ENCODE results near the gene JAKMIP1. TPM values are rescaled to one million over a fixed set of nuclear protein-coding genes. Genes with fewer than 3 reads are reported as not detected.

Gene JAKMIP1
- total RNA-seq, 1 donor from 2014 or later, result 0.76 TPM

DNA sequence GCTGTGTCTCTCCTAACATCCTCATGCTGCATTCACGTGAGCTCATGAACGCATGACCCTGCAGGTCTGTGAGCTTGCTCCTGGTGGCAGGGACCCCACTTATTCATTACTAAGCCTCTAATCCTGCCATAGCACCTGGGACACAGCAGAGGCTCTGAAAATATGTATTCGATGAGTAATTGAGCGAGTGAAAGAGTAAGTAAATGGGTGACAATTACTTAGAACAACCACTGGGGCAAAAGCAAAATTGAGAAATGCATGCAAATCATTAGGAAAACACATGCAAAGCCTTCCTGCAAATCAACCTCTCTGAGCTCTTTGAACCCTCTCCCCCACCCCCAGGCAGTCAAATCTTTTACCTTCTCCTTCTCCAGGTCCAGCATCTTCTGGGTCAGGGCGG is 158.5 kb downstream of the JAKMIP1 start:
- ATAC-seq (no peak), DNase-seq (ENCODE audit: low spot score) (no peak)
- intact Hi-C loops (cut with DNase I), result no loop called here

DNA sequence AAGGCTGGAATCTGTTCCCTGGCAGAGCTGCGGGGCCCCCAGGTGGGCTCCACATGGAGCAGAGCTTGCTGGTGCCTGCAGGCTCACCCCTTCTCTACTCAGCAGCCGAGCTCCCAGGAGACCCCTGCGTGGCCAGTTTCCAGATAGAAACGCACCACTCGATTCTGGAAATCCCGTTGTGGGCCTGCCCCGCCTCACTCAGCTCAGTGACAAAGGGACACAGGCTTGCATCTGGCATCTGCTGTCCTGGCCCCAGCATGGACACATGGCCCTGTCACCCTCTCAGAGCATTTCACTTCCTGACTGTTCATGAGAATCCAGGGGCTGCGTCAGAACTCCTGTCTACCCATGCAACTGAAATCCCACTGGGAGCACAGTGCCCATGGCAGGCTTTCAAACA is 161.6 kb downstream of the JAKMIP1 start:
- DNase-seq (ENCODE audit: low spot score), result no peak
- intact Hi-C loops (cut with DNase I), result no loop called here
- no peak for ATAC-seq

DNA sequence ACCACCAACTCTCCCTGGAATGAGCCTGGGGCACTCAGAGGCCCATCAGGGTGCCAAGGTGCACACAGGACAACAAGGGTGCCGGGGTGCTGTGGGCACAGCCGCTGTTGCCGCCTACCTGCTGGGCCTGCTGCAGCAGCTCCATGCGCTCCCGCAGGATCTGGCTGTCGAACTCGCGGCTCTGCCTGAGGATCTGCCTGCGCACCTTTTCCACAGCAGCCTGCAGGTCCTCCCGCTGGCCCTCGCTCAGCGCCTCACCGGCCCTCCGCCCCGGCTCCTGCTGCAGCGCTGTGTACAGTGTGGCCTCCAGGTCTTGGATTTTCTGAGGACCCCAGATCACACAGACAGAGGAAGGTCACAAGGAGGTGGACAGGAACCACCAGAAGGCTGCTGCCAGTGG is 164.6 kb downstream of the JAKMIP1 start:
- intact Hi-C loops (cut with DNase I), result no loop called here
- DNase-seq (ENCODE audit: low spot score), result no peak
- ATAC-seq, result no peak

DNA sequence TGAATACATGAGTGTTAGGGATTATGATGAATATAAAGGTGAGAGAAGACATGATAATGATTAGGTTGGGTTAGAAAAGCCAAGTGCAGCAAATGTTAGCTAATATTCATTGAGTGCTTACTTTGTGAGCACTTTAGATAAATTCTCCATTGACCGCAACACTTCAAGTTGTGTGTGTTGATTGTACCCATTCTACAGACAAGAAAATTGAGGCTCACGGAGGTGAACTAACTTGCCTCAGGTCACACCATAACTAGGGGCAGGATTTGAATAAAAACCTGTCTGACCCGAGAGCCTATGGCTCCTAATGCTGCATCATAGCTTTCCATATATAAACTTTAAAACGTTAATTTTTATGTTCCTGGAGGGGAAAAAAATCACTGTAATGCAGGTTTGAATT is 167.0 kb downstream of the JAKMIP1 start:
- ATAC-seq (no peak), DNase-seq (ENCODE audit: low spot score) (no peak)
- intact Hi-C loops (cut with DNase I), result no loop called here

DNA sequence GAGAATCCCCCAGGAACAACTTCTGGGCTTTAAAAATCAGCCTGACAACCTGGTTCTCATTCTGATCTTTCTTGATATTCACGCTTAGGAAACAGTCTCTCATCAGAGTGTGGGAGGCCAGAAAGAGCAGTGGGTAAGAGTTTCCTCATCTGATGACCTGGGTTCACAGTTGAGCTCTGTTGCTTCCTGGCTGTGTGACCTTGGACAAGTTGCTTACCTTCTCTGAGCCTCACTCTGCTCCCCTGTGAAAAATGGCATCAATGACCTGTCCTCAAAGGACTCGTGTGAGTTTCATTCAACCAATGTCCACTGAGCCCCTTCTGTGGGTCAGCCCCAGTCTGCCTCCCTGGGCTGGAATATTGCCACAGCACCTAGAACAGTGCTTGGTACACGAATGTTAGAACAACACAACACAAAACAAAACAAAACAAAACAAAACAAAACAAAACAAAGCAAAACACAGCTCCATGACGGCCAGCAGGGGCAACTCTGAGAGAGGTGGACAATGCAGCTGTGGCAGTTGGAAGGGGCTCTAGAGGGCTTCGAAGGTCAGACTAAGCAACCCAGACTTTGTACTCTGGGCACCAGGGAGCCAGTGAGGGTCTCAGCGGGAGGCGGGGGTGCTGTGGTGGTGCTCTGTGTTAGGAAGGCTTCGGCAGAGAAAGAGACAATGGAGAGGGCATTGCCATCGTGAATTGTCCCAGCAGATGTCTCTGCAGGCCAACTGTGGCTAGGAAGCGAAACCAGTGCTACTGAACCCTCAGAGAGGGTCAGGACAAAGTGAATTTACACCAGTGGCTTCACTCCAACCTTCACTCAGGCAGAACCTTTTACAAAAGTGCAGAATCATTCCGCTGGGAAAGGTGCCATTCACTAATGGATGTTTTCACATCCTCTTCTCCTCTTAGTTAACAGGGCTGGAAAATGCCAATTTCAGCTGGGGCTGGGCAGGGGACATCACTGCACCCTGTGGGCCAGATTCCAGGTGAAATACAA is 167.8 kb downstream of the JAKMIP1 start:
- peak; percentile 66 for ATAC-seq
- intact Hi-C loops (cut with DNase I), result no loop called here

DNA sequence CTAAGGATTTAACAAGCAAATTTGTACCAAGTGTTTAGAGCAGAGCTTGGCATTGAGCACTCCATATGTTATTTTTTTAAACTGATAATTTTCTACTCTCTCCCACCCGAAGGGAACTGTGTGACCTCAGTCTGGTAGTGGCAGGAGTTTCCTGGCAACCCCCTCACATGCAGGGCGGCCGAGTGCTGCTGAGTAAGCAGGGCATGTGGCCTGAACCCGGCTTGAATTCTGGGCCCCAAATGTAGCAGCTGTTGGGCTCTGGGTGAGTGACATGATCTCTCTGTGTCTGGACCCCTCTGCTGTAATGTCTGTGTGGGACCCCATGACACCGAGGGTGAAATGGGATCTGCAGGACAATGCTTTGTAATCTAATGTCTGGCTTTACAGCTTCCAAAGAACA is 168.5 kb downstream of the JAKMIP1 start:
- intact Hi-C loops (cut with DNase I), result no loop called here
- ATAC-seq, result no peak
- DNase-seq (ENCODE audit: low spot score), result no peak

More for the DNA sequence above, 167.8 kb downstream of the JAKMIP1 start:
- DNase-seq (ENCODE audit: low spot score), result no peak

DNA sequence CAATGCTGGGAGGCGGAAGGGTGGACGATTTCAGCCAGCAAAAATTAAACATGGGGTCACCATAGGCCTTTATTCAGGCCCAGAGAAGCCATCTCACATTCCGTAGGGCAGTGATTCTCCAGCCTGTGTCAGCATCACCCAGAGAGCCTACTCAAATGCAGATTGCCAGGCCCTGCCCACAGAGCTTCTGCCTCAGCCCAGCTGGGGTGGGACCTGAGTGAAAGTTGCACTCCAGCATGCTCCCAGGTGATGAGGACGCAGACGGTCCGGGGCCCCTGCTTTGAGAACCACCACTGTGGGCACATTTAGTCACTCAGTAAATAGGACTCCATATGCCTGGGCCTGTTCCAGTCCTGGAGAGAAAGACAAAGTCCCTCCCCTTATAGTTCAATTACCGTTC is 169.7 kb downstream of the JAKMIP1 start:
- ATAC-seq (no peak), DNase-seq (ENCODE audit: low spot score) (no peak)
- intact Hi-C loops (cut with DNase I), result no loop called here

DNA sequence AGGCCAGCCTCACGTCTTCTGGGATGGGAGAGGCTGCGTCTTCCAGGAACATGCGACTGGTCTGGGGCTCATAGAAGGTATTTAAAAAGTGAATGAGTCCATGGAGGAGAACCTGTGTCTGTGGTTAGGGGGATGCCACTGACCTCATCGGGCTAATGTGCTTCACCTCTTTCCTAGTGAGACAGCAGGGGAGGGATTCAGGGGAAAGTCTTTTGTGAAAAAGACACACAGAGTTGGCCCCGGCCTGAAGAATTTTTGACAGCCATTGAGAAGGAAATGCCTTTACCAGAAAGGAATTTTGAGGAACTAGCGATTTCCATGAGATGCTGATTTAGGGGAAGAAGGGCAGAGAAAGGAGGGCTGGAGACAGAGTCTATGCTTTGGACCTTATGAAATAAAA is 171.1 kb downstream of the JAKMIP1 start:
- intact Hi-C loops (cut with DNase I), result no loop called here
- no peak for ATAC-seq

DNA sequence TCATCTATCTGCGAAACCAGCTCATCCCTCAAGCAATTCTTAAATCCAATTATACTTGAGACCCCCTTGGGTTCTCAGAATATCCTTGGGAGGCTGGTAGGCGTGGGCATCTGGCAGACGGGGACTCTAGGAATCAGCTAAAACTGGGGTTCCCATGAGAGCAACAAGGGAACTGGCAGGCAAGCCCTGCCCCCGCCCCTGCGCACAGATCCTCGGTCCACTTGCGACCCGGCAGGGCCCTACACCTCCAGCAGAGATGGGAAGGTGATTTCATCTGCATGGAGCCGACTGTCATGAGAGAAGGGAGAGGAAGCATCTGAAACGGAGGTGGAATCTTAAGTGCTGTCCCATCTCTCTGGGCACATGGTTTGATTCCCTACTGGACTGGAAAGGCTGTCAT is 172.2 kb downstream of the JAKMIP1 start:
- ATAC-seq (no peak), DNase-seq (ENCODE audit: low spot score) (no peak)
- intact Hi-C loops (cut with DNase I), result no loop called here

More for the DNA sequence above, 171.1 kb downstream of the JAKMIP1 start:
- no peak for DNase-seq (ENCODE audit: low spot score)

DNA sequence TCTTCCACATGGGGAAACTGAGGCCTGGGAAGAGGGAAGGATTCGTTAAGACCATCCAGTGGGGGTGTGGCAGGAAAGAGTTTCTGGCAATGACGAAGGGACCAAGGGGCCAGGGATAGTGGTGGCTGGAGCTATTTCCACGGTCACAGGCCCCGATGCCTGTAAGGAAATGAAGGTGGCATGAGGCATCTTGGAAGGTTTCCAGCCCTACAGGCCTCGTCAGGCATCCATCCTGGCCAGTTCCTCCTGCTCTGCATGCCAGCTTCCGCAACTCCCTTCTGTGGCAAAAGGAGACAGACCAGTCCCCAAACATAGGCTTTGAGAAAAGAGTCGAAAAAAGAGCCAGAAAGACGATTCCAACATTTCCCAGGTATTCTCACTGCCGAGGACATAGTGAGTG is 173.0 kb downstream of the JAKMIP1 start:
- DNase-seq (ENCODE audit: low spot score) (no peak), ATAC-seq (no peak)
- intact Hi-C loops (cut with DNase I), result no loop called here

DNA sequence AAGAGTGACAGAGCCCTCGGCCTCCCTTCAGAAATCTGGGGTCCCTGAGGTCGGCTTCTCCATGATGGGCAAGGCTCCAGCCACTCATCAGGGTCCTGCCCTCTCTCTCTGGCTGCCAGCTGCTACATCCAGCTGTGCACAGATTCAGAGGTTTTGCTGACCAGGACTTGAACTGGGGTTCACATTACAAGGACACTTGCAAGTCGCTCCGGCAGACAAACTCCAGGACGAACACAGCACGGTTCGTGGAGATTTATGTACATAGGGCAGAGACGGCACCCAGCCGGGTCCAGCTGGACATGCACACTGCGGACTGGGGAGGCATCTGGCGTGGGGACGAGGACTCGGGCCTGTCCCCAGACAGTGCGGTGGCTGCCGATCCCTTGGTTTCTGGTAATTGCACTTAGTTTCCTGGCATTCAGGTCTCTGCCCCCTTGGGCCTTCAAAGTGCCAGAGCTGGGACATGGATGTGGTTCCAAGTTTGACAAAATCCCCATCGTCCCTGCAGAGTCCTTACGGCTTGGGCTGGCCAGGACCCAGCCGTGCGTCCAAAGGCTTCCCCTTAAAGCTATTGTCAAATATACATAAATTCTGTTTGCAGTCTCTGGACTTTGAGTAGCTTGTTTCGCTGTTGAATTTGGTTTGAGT is 175.9 kb downstream of the JAKMIP1 start:
- DNase-seq (ENCODE audit: low spot score), result no peak
- intact Hi-C loops (cut with DNase I), result no loop called here
- ATAC-seq, result no peak

DNA sequence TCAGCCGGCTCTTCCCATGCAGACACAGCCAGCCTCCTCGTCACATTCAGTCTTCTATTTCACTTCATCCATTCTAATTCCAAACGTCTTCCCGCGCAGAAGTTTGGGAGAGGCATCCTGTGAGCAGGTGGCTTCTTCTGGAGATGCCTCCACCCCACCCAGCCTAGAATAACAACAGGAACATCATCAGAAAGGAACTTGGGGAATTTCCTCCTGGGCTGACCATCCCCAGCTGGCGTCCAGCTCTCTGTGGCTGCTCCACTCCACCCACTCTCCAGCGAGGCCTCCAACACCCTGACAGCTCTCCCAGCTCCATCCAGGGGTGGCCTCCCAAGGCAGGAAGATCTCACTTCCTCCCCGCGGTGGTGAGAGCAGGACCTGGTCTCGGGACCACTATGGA is 176.6 kb downstream of the JAKMIP1 start:
- intact Hi-C loops (cut with DNase I), result no loop called here
- ATAC-seq (no peak), DNase-seq (ENCODE audit: low spot score) (no peak)

DNA sequence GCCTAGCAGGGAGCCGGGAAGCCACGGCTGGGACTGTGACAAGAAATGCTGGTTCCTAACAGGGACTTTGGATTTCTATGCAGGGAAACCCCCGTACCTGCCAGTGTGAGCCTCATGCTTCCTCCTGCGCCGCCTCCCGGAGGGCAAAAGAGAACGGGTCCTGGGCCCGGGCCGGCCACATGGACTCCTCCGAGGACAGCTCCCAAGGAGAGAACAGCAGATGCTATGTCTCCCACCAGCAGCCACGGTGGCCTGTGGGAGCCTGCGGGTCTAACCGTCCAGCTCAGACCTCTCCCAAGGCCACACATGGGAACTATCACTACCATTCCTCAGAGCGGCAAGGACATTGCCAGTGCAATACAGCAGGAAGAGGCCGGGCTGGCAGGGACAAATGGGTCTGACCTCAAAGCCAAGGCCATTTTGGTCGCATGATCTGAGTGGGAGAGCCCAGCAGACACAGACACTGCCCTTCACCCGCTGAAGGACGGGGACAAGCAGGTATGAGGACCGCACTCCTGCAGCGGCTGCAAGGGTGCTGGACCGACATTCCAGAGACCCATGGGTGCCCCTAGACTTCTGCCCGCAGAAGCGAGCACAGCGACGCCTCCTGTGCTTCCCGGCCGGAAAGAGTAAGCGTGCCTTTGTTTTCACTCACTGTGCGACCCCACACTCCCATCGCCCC is 177.6 kb downstream of the JAKMIP1 start:
- no peak for DNase-seq (ENCODE audit: low spot score)
- intact Hi-C loops (cut with DNase I), result no loop called here
- ATAC-seq, result no peak

DNA sequence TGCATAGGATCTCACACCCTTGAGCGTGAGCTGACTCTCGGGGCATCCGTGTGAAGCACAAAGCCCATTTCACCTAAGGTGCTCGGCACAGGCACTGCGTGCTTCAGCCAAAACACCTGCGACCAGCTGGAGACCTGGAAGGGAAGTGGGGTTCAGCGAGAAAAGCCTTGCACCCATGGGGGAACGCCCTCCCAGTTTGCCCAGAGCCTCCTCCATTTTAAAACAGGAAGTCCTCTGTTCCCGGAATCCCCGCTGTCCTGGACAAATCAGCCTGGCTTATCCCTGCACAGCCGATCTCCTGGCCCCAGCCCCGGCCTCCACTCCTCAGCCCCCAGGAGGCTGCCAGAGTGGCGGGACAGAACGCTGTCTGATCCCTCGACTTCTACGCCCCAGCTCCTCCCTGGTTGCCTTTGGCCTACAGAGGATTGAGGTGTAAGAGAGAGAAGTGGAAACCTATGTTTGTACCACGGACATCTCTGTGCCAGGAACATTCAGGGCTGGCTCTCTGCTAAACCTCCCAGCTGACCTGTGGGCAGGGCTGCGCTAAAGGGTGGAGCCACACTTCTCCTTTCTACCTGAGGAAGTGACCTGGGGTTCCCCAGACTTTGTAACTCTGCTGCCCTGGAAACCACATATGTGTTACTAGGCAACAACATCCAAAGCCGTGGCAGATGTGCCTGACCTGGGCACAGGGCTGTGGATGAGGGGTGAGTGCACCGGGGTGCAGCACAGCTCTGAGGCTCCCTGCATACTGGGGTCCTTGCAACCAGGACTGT is 178.3 kb downstream of the JAKMIP1 start:
- ATAC-seq (no peak), DNase-seq (ENCODE audit: low spot score) (no peak)
- intact Hi-C loops (cut with DNase I), result no loop called here

DNA sequence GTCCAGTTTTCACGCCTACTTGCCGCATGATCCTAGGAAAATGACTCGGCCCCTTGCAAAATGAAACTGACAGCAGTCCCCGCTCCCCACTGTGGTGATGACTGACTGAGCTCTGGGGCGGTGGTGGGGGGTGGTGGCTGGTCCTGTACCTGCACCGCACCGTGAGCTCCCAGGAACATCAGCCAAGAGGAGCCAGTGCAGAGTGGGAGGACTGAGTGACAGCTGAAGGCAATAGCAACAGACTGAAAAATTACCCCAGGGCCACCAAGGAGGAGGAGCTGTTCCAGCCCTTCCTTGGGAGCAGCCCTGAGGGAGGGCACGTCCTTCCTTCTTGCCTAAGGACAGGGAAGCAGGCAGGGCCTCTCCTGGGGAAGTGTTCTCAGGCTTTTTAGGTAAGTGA is 179.7 kb downstream of the JAKMIP1 start:
- no peak for DNase-seq (ENCODE audit: low spot score)
- intact Hi-C loops (cut with DNase I), result no loop called here

DNA sequence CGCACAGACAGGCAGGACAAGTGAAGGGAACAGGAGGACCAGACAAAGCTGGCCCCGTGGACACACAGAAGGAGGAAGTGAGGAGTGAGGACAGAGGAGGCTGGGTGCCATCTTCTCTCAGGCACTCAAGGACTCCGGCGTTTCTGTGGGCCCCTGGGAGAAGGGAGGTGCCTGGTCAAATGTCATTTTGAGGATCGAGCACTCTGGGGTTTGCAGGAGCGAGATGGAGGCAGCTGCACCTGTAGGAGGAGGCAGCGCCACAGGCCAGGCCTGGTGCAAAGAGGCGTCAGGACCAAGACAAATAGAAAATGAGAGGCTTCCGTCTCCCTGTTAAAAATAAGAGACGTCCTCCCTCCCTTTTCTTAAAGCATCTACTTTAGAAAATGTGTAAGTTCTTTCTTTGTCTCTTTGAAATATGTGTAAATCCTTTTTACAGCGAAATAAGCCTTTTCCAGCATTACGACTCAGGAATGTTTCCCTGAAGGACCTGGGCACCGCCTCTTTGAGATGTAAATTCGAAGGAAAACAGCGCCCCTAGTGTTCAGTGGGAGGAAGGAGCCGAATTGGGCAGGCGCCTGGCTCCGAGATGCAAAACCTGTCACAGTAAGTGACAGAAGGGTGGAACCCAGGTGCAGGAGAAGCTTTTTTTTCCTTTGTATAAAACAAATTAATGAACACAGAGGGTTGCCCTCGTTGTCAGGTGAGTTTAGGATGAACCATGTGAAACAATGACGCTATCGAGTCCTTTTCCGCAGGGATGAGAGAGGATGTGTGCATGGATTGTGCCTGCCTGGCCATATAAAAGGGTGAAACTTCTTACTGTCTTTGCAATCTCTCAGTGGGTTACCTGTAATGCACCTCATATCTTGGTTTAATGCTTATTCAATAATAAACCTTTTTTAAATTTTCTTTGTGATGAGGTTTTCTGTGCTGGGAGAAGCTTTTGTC is 180.8 kb downstream of the JAKMIP1 start:
- DNase-seq (ENCODE audit: low spot score), result no peak
- intact Hi-C loops (cut with DNase I), result no loop called here
- ATAC-seq, result no peak

More for the DNA sequence above, 179.7 kb downstream of the JAKMIP1 start:
- no peak for ATAC-seq

DNA sequence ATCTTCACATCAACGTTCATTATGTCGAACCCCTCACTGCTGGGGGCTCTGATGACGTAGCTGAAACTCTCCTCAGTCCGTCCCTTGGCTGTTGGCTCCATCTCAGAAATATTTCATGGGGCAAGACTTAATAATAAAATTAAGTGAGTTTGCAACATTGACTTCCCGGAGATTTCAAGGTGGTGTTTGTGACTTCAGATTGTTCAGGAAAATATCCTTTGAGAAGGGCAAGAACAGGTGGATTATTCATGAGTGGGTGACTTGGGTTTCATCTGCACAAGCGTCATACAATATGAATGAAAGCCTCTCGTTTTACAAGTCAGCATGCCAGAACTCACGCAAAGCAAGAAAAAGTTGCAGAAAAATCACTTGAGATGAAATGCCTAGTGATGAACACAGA is 182.0 kb downstream of the JAKMIP1 start, which contains the start of gene C4orf50:
Gene C4orf50 (minus strand): TSS at position 101 of the 400 bp plus-strand sequence.
- intact Hi-C loops (cut with DNase I), result no loop called here
- no peak for DNase-seq (ENCODE audit: low spot score)
- no peak for ATAC-seq

DNA sequence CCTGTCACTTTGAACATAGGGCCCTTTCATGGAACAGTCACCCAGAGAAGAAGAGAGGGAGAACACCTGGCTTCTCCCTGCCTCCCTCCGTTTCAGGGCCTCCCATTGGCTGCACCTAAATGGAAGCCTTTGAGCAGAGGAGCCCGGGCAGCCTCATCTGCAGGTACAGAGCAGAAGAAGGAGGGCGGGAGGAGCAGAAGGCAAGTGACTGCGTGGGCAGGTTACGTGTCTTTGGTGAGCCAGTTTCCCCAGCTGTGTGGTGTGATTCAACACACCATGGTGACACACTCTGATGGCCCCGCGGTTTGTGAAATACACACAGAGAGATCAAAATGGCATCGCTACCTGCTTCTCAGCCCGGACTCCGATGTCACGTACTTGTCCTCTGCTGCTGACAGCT is 182.5 kb downstream of the JAKMIP1 start:
- intact Hi-C loops (cut with DNase I), result no loop called here
- DNase-seq (ENCODE audit: low spot score), result no peak
- ATAC-seq, result no peak
